ENCODE data around the gene SP2.

The SP2 gene

DNA sequence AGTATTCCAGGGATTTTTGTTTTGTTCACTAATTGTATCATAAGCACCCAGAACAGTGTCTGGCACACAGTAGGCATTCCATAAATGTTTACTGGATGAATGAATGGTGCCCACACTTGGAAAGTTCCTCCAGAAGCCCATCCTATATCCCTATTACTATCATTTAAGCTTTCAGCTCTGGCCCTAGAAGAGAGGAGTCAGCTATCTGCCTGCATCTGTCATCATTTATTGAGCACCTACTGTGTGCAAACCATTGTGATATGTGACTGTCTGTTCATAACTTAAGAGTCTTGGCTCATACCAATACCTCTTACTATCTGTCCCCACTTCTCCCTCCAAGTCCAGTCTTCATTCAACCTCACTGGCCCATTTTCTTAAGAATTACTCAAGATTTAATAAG lies 25.0 kb upstream of the SP2 start:
- DNase-seq: no peak

DNA sequence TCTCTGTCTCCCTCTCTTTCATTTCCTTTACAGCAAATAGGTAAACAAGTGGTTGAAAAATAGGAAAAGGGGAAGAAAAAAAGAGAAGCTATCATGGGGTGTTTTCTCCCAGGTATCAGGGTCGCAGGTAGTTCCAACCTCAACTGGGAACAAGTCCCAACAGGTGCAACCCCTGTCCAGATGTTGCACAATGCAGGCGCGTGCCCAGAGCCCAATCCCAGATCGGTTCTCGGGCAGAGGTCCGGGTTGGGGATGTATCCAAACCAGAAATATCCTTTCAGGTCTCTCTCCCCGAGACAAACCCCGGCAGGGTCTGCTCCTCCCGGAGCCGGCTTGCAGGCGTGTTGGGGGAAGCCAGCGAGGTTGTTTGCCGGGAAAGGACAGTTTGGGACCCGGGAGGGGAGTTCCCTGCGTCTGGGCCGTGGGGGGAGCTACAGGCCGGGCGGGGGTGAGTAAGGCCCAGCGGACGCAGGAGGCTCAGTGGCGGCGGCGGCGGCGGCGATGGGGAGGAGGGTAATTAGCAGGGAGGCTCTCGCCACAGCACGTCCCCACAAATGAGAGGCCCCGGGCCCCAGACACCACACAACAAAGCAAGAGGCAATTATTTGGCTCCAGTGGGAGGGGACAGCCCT lies 23.9 kb upstream of the SP2 start:
- no peak for DNase-seq

DNA sequence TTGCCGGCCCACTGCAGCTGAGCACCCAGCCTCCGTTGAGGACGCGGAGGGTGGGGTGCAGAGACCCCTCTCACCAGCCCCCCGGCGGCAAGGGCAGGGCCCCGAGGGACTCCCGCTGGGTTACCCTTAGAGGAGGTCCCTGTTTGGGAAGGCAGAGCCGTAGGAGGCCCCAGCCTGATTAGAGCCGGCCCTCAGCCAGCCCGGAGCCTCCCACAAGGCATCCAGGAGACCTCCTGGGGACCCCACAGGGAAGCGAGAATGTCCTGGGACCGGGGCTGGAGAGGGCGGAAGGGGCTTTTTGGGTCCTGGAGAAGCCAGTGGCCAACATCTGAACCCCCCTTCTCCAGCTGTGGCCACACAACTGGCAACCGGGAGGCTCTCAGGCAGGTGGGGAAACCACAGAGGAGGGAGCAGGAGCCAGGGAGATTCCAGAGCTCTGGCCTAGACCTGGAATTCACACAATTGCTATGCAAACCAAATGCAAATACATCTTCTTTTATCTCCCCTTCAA lies 23.3 kb upstream of the SP2 start:
- no peak for DNase-seq

GRCh38 chr17:47873200-47874090 lies 22.6 kb upstream of the SP2 start:
- no peak for DNase-seq

DNA sequence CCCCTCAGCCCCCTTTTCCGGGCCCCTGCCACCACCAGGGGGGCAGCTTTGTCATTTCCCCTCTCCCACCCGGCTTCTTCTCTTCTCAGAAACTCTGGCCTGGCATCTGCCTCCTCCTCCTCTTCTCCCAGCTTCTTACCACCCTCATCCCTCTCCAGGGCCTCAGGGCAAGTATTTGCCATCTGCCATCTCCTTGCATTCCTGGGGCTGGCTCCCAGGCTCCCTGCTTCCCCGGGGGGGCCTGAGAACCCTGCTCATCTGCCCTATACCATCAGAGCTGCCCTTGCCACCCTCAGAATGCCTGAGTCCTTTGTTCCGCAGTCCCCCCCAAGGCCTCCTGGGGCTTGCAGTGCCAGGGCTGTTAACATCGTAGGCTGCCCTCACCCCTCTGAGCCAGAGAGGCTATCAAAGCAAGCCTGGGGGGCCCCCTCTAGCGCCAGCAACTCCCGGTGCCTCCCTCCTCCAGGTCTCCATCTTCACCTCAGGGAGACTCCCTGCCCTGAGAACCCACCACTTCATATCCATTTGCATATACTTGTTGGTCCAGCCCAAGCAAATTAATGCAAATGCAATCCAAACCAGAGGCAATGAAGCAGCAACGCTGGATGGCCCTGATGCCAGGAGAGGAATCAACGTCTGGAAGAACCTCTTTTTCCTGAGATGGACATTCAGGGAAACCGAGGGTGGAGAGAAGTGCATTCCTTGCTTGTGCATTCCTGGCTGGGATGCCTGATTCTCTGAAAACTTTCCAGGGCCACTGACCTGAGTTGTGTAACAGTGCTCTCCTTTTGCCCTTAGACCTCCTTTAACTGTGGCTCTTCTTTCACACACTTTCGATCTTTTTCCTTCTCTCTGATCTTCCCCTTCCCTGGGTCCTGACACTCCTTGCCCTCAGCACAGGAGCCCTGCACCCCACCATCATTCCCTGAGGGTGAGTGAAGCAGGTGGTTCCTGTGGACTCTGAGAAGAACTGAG lies 20.7 kb upstream of the SP2 start:
- DNase-seq: no peak

DNA sequence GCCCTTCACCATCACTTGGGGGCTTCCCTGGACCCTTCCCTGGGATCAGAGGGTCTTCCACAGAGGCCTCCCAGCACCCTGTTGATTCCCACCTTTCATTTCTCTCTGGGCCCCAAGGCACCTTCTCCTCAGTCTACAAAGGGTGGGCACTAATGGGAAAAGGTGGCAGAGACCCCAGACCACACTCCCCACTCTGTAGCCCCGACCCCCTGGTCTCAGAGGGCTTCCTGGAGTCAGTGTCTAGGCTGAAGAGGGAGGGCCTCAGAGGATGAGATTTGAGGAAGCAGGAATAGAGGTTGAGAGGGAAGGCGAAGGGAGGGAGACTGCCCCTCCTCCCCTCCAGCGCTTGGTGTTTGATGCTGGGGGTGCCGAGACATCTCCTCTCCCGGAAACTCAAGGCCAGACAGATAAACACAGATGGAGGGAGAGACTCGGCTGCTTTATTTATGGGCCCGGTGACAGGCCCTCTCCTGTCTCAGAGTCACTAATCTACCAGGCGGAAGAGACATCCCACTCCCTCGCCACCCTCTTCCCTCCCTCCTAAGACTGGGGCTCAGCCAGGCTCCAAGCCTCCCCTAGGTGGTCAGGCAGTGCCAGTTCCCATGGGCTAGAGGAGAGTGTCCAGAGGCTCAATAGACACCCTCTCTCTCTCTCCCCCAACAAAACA lies 18.5 kb upstream of the SP2 start:
- no peak for DNase-seq

GRCh38 chr17:47878203-47879027 lies 17.6 kb upstream of the SP2 start:
- no peak for DNase-seq

DNA sequence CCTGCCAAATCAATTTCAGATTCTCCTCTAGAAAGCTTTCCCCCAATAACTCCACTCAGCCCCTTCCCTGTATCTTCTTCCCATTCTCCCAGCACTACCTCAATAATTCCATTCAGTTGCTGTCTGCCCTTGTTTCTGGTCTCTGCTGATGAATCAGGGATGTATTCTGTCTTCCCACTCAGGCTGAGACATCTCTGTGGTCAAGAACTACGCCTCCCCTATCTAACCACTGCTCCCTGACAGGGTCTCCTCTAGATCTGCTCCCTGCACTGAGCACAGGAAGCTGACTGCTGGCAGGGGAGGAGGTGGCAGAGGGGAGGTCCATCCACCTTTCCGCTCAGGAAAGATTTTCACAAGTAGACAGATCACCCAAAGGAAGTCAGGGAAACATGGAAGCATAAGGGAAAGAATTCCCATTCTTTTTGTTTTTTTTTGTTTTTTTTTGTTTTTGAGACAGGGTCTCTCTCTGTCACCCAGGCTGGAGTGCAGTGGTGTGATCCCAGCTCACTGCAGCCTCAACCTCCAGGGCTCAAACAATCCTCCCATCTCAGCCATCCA lies 16.9 kb upstream of the SP2 start:
- DNase-seq: no peak

DNA sequence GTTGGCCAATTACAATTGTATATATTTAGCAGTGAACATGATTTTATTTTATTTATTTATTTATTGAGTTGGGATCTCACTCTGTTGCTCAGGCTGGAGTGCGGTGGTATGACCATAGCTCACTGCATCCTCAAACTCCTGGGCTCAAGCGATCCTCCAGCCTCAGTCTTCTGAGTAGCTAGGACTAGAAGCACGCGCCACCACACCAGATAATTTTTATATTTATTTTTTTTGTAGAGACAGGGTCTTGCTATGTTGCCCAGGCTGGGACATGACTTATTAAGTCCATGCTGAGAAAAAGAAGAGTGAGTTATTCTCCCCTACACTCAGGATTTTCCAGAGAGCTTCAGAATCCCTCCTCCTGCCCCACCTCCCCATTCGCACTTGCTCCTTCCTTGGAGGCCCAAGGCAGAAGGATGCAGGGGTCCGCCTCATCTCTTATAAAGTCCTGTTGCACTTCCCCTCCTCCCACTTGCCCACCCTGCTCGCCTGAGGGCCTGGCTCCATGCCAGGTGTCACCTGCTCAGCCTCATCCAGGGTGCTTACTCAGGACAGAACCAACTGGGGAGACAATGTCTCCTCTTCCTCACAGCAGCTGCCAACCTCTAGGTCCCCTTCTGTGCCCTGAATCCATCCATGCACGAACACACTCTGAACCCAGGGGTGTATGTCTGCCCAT lies 16.1 kb upstream of the SP2 start:
- DNase-seq: no peak

DNA sequence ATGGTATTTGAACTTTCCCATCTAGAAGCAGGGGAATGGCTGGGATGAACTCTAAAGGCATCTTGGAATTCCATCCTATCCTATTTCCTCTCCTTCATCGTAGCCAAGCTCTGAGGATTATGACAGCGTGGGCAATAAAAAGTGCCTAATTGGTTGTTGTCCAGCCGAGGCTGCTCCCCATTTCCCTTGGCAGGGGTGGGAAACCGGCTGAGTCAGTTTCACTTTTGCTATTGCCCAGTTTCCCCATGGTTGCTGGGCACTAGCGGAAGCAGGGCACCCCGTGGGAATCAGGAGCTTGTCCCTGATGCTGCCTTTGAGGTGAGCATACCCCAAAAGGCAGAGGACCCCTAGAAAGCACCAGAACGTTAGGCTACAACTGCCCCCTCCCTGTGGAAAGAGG lies 13.8 kb upstream of the SP2 start:
- DNase-seq: no peak

- no peak for DNase-seq
Observed at GRCh38 chr17:47882695-47883588, 13.1 kb upstream of the SP2 start.

DNA sequence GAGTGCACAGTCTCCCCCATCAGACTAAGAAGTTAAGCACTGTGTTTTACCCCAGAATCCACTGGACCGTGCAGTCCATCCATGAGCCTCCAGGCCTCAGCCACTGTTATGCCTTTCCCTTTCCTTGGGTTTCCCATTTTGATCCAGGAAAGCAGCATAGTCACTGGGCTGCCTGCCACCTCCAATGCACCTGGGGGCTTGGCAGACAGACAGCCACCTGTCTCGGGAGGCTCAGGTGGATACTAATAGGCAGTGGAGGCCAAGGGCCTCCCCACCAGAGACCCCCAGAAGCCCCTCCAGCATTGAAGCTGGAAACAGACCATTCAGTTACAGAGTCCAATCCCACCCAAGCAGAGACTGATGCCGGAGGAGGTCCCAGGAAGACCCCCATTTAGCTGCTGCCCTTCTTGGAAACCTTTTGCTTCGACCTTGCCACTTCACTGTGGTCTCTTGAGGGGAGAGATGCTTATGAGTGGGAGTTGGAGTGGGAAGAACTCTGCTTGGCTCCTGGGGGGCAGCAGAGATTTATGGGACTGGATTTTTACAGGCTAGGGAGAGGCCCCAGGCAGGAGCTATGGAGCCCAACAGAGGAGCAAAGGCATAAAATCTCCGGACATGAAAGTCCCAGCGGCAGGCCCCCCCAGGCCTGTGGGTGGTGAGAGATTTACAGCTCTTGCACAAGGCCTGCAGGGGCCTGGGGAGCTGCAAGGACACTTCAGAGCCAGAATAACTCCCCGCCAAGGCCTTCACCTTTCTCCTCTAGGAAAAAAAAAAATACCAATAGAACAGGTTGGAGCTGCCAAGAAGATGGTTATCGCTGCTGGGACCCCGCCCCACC lies 12.2 kb upstream of the SP2 start:
- DNase-seq: no peak

DNA sequence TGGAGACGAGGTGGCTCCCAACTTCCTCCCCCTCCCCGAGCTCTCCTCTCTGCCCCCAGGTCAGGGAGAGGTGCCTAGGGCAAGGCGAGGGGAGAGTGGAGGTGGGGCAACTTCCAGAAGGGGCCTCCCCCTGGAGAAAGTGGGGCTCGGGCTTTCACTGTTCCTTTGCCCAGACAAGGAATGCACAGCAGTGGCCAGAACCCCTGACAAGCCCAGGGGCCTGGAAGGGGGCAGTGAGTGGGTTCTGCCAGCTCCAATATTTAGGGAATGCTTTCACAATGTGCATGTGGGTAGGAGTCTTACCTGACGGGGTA lies 11.7 kb upstream of the SP2 start:
- DNase-seq: no peak

GRCh38 chr17:47884905-47885730 lies 10.9 kb upstream of the SP2 start:
- no peak for DNase-seq

DNA sequence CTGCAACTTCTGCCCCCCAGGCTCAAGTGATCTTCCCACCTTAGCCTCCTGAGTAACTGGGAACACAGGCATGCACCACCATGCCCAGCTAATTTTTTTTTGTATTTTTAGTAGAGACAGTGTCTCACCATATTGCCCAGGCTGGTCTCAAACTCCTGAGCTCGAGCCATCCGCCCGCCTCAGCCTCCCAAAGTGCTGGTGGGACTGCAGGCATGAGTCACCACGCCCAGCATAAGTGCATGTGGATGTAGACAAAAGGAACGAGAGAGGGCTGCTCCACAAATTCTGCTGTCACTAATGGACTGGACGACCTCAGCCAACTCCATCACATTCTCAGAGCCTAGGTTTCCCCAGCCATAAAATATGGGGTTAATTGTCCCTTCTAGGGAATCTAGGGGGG lies 7.7 kb upstream of the SP2 start:
- DNase-seq: no peak

- peak; percentile 30 to 84 for DNase-seq
Observed at GRCh38 chr17:47889734-47890529, 6.1 kb upstream of the SP2 start.

DNA sequence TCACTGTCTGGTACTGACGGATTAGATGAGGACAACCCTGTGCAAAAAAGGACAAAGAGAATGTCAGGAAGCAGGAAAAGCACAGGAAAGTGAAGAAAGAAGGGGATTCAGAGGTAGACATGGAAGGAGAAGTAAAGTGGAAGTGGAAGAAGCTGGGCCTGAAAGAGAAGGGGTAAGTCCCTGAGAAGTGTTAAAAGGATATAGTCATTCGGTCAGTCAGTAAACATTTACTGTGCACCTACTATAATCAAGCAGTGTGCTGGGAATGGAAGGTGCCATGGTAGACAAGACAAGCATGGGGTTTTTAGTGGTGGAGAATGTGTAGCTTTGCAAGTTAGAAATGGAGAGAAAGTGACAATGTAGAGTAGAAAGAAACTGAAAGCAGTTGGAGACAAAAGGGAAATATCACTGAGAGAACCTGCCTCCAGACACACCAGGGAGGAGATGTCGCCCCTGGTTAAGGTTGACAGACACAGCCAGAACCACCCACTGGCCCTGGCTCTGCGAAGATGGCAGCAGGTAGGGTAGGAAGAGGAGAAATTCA lies 4.4 kb upstream of the SP2 start:
- DNase-seq: no peak
